Measurements from ENCODE around the gene SPATA33. TPM values are rescaled to one million over a fixed set of nuclear protein-coding genes. Genes with fewer than 3 reads are reported as not detected.

The SPATA33 gene
- total RNA-seq, 1 experiment from 2014 or later = 25.6 TPM

GRCh38 chr16:89641458-89642119, 16.0 kb upstream of the SPATA33 start:
- CTCF ChIA-PET = interaction anchor here (0.6 to 0.7 kb wide), 2 partner anchors 76 to 128 kb away, joined by 5 read pairs; no protein-coding TSS in a partner anchor
- no peak overlapping the region for H3K4me2 ChIP-seq
- intact Hi-C loops (cut with micrococcal nuclease; ENCODE audit: unreplicated experiment) = loop anchor here (1.0 kb wide), 1 partner anchor 67 kb away; no protein-coding TSS in a partner anchor

GRCh38 chr16:89642574-89642973, 15.1 kb upstream of the SPATA33 start:
- no peaks in the 10 kb centered on the region for H3K9me2 ChIP-seq (ENCODE audit: insufficient read depth)
- H3K4me1 ChIP-seq (replicated peaks; ENCODE audit: insufficient read depth) = no peaks in the 10 kb centered on the region
- H3K27me3 ChIP-seq (ENCODE audit: insufficient read depth, low read depth) = no peaks in the 10 kb centered on the region
- H3F3A ChIP-seq (ENCODE audit: insufficient read depth, low read depth) = no peaks in the 10 kb centered on the region; the same call in 1 of the 2 replicates
- H3K4me3 ChIP-seq = no peak overlapping the region
- H3K79me2 ChIP-seq (ENCODE audit: low read depth) = no peaks in the 10 kb centered on the region
- intact Hi-C loops (cut with micrococcal nuclease; ENCODE audit: unreplicated experiment) = no loop called here
- ChIA-PET POLR2A (ENCODE audit: unreplicated experiment) (interaction anchor here (0.6 kb wide), 1 partner anchor 145 kb away, joined by 3 read pairs; no protein-coding TSS in a partner anchor), CTCF (no interaction called here)
- H3K4me2 ChIP-seq = no peak overlapping the region
- no peak overlapping the region for H3K27ac ChIP-seq
- DNase-seq = no peak
- H3K9me3 ChIP-seq (ENCODE audit: insufficient read depth, low read depth) = no peaks in the 10 kb centered on the region
- BruUV-seq (replicated peaks) = no TSS peak
- TF ChIP-seq CTCF (conservative IDR thresholded peaks at IDR 0.05) (no peak), EZH2 (IDR thresholded peaks at IDR 0.05; ENCODE audit: low read depth) (no peak)
- peaks cover 6% of the 10 kb centered on the region; the same call in 1 of the 2 replicates for H4K20me1 ChIP-seq (ENCODE audit: insufficient read depth)
- H3K36me3 ChIP-seq (ENCODE audit: low read depth) = 0 out of 2 replicates have a peak, but pooled peaks cover 4% of the 10 kb centered on the region
- no peak overlapping the region for H2AFZ ChIP-seq

More at GRCh38 chr16:89641458-89642119, 16.0 kb upstream of the SPATA33 start:
- POLR2A ChIA-PET (ENCODE audit: unreplicated experiment) = interaction anchor here (0.6 kb wide), 1 partner anchor 120 kb away, joined by 3 read pairs; no protein-coding TSS in a partner anchor
- Histone ChIP-seq H3K36me3 (ENCODE audit: low read depth) (no peaks in the 10 kb centered on the region), H3K79me2 (ENCODE audit: low read depth) (no peaks in the 10 kb centered on the region), H3F3A (ENCODE audit: insufficient read depth, low read depth) (no peaks in the 10 kb centered on the region; the same call in 1 of the 2 replicates), H3K27me3 (ENCODE audit: insufficient read depth, low read depth) (no peaks in the 10 kb centered on the region), H2AFZ (no peak overlapping the region), H3K9me3 (ENCODE audit: insufficient read depth, low read depth) (no peaks in the 10 kb centered on the region), H3K27ac (no peak overlapping the region), H3K4me1 (replicated peaks; ENCODE audit: insufficient read depth) (no peaks in the 10 kb centered on the region), H4K20me1 (ENCODE audit: insufficient read depth) (peaks cover 4% of the 10 kb centered on the region; the same call in 1 of the 2 replicates), H3K9me2 (ENCODE audit: insufficient read depth) (no peaks in the 10 kb centered on the region), H3K4me3 (no peak overlapping the region)
- BruUV-seq (replicated peaks) = no TSS peak
- no peak for TF ChIP-seq CTCF (conservative IDR thresholded peaks at IDR 0.05)
- no peak for TF ChIP-seq EZH2 (IDR thresholded peaks at IDR 0.05; ENCODE audit: low read depth)
- no peak for DNase-seq

- BruUV-seq (replicated peaks) = no TSS peak
- Histone ChIP-seq H3K36me3 (ENCODE audit: low read depth) (0 out of 2 replicates have a peak, but pooled peaks cover 4% of the 10 kb centered on the region), H3K4me2 (no peak overlapping the region)
Observed at GRCh38 chr16:89643769-89644300, 13.8 kb upstream of the SPATA33 start.

More at GRCh38 chr16:89643769-89644300, 13.8 kb upstream of the SPATA33 start:
- no peaks in the 10 kb centered on the region for H3K9me3 ChIP-seq (ENCODE audit: insufficient read depth, low read depth)
- H3K4me3 ChIP-seq = no peak overlapping the region
- no peaks in the 10 kb centered on the region for H3K4me1 ChIP-seq (replicated peaks; ENCODE audit: insufficient read depth)
- H3K27me3 ChIP-seq (ENCODE audit: insufficient read depth, low read depth) = no peaks in the 10 kb centered on the region
- ChIA-PET CTCF (no interaction called here), POLR2A (ENCODE audit: unreplicated experiment) (no interaction called here)
- H3F3A ChIP-seq (ENCODE audit: insufficient read depth, low read depth) = no peaks in the 10 kb centered on the region; the same call in 1 of the 2 replicates
- DNase-seq = no peak
- no peaks in the 10 kb centered on the region for H3K9me2 ChIP-seq (ENCODE audit: insufficient read depth)
- TF ChIP-seq CTCF (conservative IDR thresholded peaks at IDR 0.05) (no peak), EZH2 (IDR thresholded peaks at IDR 0.05; ENCODE audit: low read depth) (no peak)
- H3K79me2 ChIP-seq (ENCODE audit: low read depth) = no peaks in the 10 kb centered on the region
- H2AFZ ChIP-seq = no peak overlapping the region
- intact Hi-C loops (cut with micrococcal nuclease; ENCODE audit: unreplicated experiment) = no loop called here
- H3K27ac ChIP-seq = no peak overlapping the region
- H4K20me1 ChIP-seq (ENCODE audit: insufficient read depth) = peaks cover 6% of the 10 kb centered on the region; the same call in 1 of the 2 replicates

All from PC-9 (cell line).